Testis (tissue), 2 donors: ENCODE measurements around the gene POLE2.

Source experiments
- POLR2A ChIP-seq: fragments of 450-650 bp; IDR thresholded peaks from one replicate; pipeline ENCODE4 v1.6.1; 2017; ENCODE audit warnings: antibody characterized with exemption, mild to moderate bottlenecking, moderate library complexity
- TF ChIP-seq, protein P1 (sequence below), 3 experiments: fragments of 450-650 bp in 2 of 3; fragments of 200-600 bp in 1 of 3; sonication (generic) in 1 of 3; IDR thresholded peaks; one replicate each; pipeline ENCODE4 v1.5.1; 2016 to 2019; ENCODE audit warnings: antibody characterized with exemption in 3 of 3, mild to moderate bottlenecking in 2 of 3, moderate library complexity in 1 of 3

DNA sequence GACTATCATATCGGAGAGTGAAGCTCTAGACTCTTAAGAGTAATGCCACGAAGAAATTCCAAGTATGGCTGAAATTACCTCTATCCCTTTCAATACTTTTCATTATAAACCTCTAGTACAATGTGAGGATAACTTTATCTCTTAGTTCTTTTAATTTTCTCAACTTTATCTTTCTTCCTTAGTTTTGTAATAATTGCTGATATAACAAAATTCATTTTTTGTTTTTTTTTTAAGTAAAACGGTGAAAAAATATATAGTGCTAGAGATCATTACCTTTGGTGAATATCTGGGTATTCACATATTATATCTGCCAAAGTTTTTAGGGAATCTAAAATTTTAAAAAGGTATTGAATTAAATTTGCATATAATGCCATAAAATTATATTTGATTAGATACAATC lies 33.5 kb downstream of the POLE2 start:
- TF ChIP-seq, protein P1, sequence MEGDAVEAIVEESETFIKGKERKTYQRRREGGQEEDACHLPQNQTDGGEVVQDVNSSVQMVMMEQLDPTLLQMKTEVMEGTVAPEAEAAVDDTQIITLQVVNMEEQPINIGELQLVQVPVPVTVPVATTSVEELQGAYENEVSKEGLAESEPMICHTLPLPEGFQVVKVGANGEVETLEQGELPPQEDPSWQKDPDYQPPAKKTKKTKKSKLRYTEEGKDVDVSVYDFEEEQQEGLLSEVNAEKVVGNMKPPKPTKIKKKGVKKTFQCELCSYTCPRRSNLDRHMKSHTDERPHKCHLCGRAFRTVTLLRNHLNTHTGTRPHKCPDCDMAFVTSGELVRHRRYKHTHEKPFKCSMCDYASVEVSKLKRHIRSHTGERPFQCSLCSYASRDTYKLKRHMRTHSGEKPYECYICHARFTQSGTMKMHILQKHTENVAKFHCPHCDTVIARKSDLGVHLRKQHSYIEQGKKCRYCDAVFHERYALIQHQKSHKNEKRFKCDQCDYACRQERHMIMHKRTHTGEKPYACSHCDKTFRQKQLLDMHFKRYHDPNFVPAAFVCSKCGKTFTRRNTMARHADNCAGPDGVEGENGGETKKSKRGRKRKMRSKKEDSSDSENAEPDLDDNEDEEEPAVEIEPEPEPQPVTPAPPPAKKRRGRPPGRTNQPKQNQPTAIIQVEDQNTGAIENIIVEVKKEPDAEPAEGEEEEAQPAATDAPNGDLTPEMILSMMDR (IDR thresholded peaks at IDR 0.05): no peak
- no peak for TF ChIP-seq POLR2A
